Ramos (cell line): ENCODE measurements around the gene SPIRE1.

Experiments
- in situ Hi-C: fragments of 300-500 bp; cut with MboI; formaldehyde crosslinking; loops from one replicate; pipeline ENCODE4 v1.14.3; 2022; ENCODE audit warnings: low sequenced_read_pairs; ENCODE audit not compliant: unreplicated experiment

SPIRE1 gene

GRCh38 chr18:12397793-12398192, 260.1 kb downstream of the SPIRE1 start:
- in situ Hi-C loops, result loop anchor here (25.0 kb wide), 1 partner anchor 540 kb away; the partner anchor contains the start of gene SEH1L

GRCh38 chr18:12397254-12397653, 260.7 kb downstream of the SPIRE1 start:
- in situ Hi-C loops, result loop anchor here (25.0 kb wide), 1 partner anchor 540 kb away; the partner anchor contains the start of gene SEH1L
